GM23248 (cell line): ENCODE results near the gene SLC4A3.

Experiments
- EZH2 ChIP-seq: fragments of 200-600 bp; sonication (generic); IDR thresholded peaks from 2 replicates; pipeline ENCODE4 v1.6.1; 2018; ENCODE audit warnings: antibody characterized with exemption, mild to moderate bottlenecking; ENCODE audit not compliant: insufficient read depth, poor library complexity, severe bottlenecking
- EZH2phosphoT487 ChIP-seq: fragments of 200-600 bp; sonication (generic); IDR thresholded peaks from 2 replicates; pipeline ENCODE4 v1.6.1; 2018; ENCODE audit warnings: antibody characterized with exemption, moderate library complexity, mild to moderate bottlenecking, low read depth; ENCODE audit not compliant: insufficient read depth

DNA sequence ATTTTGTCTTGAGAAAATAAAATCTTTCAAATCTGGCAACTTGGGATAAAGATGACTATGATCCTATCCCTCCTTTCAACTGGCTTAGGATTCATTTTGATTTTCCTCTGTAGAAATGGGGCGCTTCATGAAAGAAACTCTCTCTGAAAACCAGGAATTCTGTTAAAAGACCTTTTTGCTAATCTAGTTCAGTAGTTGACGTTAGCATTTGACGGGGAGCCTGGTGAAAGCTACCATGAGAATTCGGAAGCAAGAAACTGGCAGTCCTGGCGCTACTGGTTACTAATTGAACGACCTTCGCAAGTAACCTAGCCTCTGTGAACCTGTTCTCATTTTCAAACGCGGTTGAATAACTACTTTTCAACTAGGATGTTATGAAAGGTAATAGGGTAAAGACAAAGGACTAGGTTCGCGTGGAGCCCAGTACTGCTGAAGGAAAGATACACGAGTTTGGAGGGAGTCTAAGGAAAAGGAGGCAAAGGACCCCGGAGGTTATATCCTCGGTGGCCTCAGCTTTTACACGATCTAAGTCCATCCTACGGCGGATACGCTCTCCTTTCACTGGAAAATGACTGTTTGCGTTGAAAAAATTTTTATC lies 30.4 kb upstream of the SLC4A3 start:
- TF ChIP-seq EZH2 (no peak), EZH2phosphoT487 (no peak)
